Nephron (organoid): ENCODE results near the gene ATP6V0B.

Source experiments
- H3K27ac Mint-ChIP-seq, 3 experiments: 2 replicates each; pipeline ENCODE4 v1.8.0; 2020; ENCODE audit warnings: mixed read lengths in 3 of 3, mild to moderate bottlenecking in 2 of 3, moderate library complexity in 1 of 3
- H3K27me3 Mint-ChIP-seq: 2 replicates; pipeline ENCODE4 v1.8.0; 2021; ENCODE audit warnings: low read depth, mild to moderate bottlenecking, moderate library complexity, mixed read lengths
- H3K36me3 Mint-ChIP-seq: 2 replicates; pipeline ENCODE4 v1.8.0; 2020; ENCODE audit warnings: low read depth, mixed read lengths
- H3K4me1 Mint-ChIP-seq: 2 replicates; pipeline ENCODE4 v1.8.0; 2020; ENCODE audit warnings: mixed read lengths
- H3K4me3 Mint-ChIP-seq, 3 experiments: 2 replicates each; pipeline ENCODE4 v1.8.0; 2020; ENCODE audit warnings: mild to moderate bottlenecking in 3 of 3, mixed read lengths in 3 of 3, moderate library complexity in 2 of 3
- H3K9me3 Mint-ChIP-seq: 2 replicates; pipeline ENCODE4 v1.8.0; 2020; ENCODE audit warnings: mixed read lengths
- CTCF ChIP-seq, 3 experiments: fragments of 200-600 bp; sonication (generic); IDR thresholded peaks; one replicate each; pipeline ENCODE4 v1.5.0; 2021; ENCODE audit warnings: antibody characterized with exemption in 3 of 3; ENCODE audit not compliant: unreplicated experiment in 3 of 3

Gene ATP6V0B

DNA sequence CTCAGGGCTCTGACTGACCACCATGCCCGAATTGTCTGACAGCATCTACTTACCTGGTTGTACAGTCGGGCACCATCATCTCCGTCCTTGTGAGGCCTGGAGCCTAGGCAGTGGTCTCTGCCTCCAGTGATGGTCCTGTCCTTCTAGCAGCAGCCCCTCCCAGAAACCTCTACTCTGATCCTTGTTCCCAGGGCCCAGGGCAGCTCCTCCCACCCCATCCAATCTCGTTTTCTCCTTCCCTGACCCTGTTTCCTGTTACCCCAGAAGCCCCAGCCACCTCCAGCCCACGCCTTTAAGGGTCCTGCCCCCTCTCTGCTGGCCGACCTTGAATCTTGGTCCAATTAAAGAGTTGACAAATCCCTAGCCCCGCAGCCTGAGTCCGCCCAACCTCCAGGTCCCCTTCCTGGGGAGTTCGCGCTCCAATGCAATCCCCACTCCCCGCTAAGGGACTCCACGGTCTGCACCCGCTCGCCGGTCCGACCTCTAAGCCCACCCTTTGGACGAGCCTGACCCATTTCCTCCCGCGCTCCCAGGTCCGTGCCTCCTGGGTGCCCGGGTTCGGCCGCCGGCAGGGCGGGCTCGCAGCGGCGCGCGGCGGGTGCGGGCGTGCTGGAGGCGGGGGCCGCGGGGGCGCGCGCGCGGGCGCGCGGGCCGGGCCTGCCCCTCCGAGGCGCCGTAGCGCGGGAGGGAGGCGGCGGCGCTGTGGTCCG lies 3.9 kb downstream of the ATP6V0B start, which contains the start of gene B4GALT2:
TSS of gene B4GALT2 (plus strand) at position 660 of the 710 bp plus-strand sequence. CDS start 1,951 bp downstream, outside the sequence.
- Mint-ChIP-seq H3K27me3 (no peaks in the 10 kb centered on the region), H3K36me3 (peaks cover 33% of the 10 kb centered on the region), H3K9me3 (no peaks in the 10 kb centered on the region), H3K27ac (peak within 1 kb of the TSS; percentile 25 to 78 (median 75)), H3K4me1 (peaks cover 60% of the 10 kb centered on the region), H3K4me3 (peak within 1 kb of the TSS; percentile 94 to 95 (median 94))
- no peak for TF ChIP-seq CTCF (IDR thresholded peaks at IDR 0.05; ENCODE audit: unreplicated experiment in 3 of 3)

GRCh38 chr1:43979261-43979527 lies 4.4 kb downstream of the ATP6V0B start:
- Mint-ChIP-seq H3K36me3 (peaks cover 36% of the 10 kb centered on the region), H3K27me3 (no peaks in the 10 kb centered on the region), H3K9me3 (no peaks in the 10 kb centered on the region), H3K4me1 (peaks cover 56% of the 10 kb centered on the region), H3K4me3 (no peak overlapping the region), H3K27ac (no peak overlapping the region)
- TF ChIP-seq CTCF (IDR thresholded peaks at IDR 0.05; ENCODE audit: unreplicated experiment in 3 of 3): no peak

GRCh38 chr1:43979528-43980254 lies 4.9 kb downstream of the ATP6V0B start:
- TF ChIP-seq CTCF (IDR thresholded peaks at IDR 0.05; ENCODE audit: unreplicated experiment in 3 of 3): no peak
- H3K27ac Mint-ChIP-seq: peak overlapping the region in 2 of 3 experiments; percentile 72 to 75

DNA sequence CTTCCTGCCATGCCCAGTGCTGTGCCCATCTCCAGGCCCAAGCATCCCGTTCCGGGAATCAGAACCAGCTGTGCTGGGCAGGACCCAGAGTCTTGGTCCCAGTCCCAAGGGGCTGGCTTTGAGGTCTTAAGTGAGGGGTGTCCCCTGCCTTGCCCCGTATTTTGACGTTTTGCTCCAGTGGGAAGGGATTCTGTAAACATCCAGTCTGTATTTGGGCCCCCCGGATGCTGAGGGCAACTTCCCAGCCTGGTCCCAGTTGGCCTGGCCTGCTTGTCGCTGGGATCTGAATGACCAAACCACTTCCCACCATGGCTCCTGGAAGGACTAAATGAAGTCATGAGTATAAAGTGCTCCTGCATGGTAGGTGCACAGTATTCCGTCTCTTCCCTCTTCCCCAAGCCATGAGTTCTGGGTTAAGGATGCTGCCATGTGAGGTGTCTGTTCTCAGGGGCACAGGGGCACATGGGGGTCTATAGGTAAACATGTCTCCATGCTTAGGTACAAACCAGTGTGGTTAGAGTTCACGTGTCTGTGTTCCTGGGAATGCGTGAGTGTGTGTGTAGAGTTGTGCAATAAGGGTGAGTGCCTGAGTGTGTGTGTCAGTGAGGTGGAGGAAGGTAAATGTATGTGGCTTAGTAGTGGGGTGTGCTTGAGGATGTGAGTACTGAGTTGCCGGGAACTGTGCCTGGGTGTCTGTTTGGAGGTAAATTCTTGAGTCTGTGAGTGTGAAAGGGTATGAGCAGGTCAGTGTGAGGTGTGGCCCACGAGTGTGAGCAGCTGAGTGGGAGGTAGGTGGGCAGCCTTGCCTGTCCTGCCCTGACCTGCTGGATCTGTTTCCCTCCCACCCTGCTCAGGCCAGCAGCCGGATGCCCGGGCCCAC lies 5.7 kb downstream of the ATP6V0B start:
- H3K27ac Mint-ChIP-seq: peak overlapping the region; percentile 1 to 75 (median 72)
- no peaks in the 10 kb centered on the region for H3K9me3 Mint-ChIP-seq
- H3K36me3 Mint-ChIP-seq: peaks cover 39% of the 10 kb centered on the region
- TF ChIP-seq CTCF (IDR thresholded peaks at IDR 0.05; ENCODE audit: unreplicated experiment in 3 of 3): no peak
- H3K4me1 Mint-ChIP-seq: peaks cover 52% of the 10 kb centered on the region
- peak overlapping the region; percentile 89 to 93 (median 93) for H3K4me3 Mint-ChIP-seq
- no peaks in the 10 kb centered on the region for H3K27me3 Mint-ChIP-seq

More at GRCh38 chr1:43979528-43980254, 4.9 kb downstream of the ATP6V0B start:
- peak overlapping the region; percentile 89 to 93 (median 93) for H3K4me3 Mint-ChIP-seq
- H3K9me3 Mint-ChIP-seq: no peaks in the 10 kb centered on the region
- peaks cover 52% of the 10 kb centered on the region for H3K4me1 Mint-ChIP-seq
- peaks cover 38% of the 10 kb centered on the region for H3K36me3 Mint-ChIP-seq
- H3K27me3 Mint-ChIP-seq: no peaks in the 10 kb centered on the region

GRCh38 chr1:43981135-43981491 lies 6.4 kb downstream of the ATP6V0B start:
- peaks cover 48% of the 10 kb centered on the region for H3K4me1 Mint-ChIP-seq

More at GRCh38 chr1:43981135-43981491, 6.4 kb downstream of the ATP6V0B start:
- H3K36me3 Mint-ChIP-seq: peaks cover 45% of the 10 kb centered on the region
- TF ChIP-seq CTCF (IDR thresholded peaks at IDR 0.05; ENCODE audit: unreplicated experiment in 3 of 3): no peak
- peak overlapping the region; percentile 13 to 93 (median 89) for H3K4me3 Mint-ChIP-seq
- H3K27ac Mint-ChIP-seq: no peak overlapping the region
- no peaks in the 10 kb centered on the region for H3K27me3 Mint-ChIP-seq
- H3K9me3 Mint-ChIP-seq: no peaks in the 10 kb centered on the region
